Colonic mucosa (tissue), 4 donors: ENCODE results near the gene C17orf67. TPM values are rescaled to one million over a fixed set of nuclear protein-coding genes. Genes with fewer than 3 reads are reported as not detected.
A peak's percentile ranks its signal among the peaks of the same experiment; 100 is the strongest.

Experiments
- DNase-seq: peaks from one replicate; pipeline ENCODE4 v3.0.0-alpha.2; 2020
- H3K27ac ChIP-seq: fragments of 200-600 bp; one replicate; pipeline ENCODE4 v1.8.0; 2021
- H3K27me3 ChIP-seq: fragments of 200-600 bp; one replicate; pipeline ENCODE4 v1.8.0; 2021
- H3K36me3 ChIP-seq: fragments of 200-600 bp; one replicate; pipeline ENCODE4 v1.8.0; 2021
- H3K4me1 ChIP-seq: fragments of 200-600 bp; one replicate; pipeline ENCODE4 v1.8.0; 2021; ENCODE audit warnings: mild to moderate bottlenecking
- H3K4me3 ChIP-seq: fragments of 200-600 bp; one replicate; pipeline ENCODE4 v1.8.0; 2021
- H3K9ac ChIP-seq, 2 donors: one replicate each; pipeline ENCODE4 v1.7.0; 2013; ENCODE audit warnings: control low read depth in 2 of 2, low read depth in 2 of 2, low read length in 2 of 2
- H3K9me3 ChIP-seq: fragments of 200-600 bp; one replicate; pipeline ENCODE4 v1.8.0; 2021
- CTCF ChIP-seq: fragments of 200-600 bp; IDR thresholded peaks from one replicate; pipeline ENCODE4 v1.8.0; 2022; ENCODE audit warnings: antibody characterized with exemption, mild to moderate bottlenecking
- intact Hi-C: fragments of 100-400 bp; cut with DNase I; formaldehyde crosslinking; loops from one replicate; pipeline ENCODE4 v1.14.1; 2022
- total RNA-seq, 2 donors: library from RNA; stranded (reverse); fragmentation: NEBNext Ultra II Directional in 1 of 2; extraction: Animal tissue kit (Norgen Biotek cat#: 25700) in 1 of 2; gene quantifications; one replicate each; pipeline ENCODE4 v1.2.1, GENCODE V29; 2021
- donor health status: healthy.
- donor health status: DM: no; HTN: no; CAD: no.
- donor health status: DM: no; HTN: no; CAD: no.

C17orf67 gene
- total RNA-seq, 2 donors from 2014 or later = 1.4 to 1.7 TPM

- Histone ChIP-seq H3K4me3 (no peak overlapping the region), H3K27me3 (no peaks in the 10 kb centered on the region), H3K4me1 (peaks cover 4% of the 10 kb centered on the region), H3K9me3 (no peaks in the 10 kb centered on the region), H3K9ac (no peak overlapping the region), H3K27ac (no peak overlapping the region), H3K36me3 (no peaks in the 10 kb centered on the region)
- no peak for TF ChIP-seq CTCF
- no peak for DNase-seq
- intact Hi-C loops = no loop called here
Observed at GRCh38 chr17:56782338-56782737, 51.4 kb downstream of the C17orf67 start.

- H3K4me3 ChIP-seq = no peak overlapping the region
- H3K9me3 ChIP-seq = no peaks in the 10 kb centered on the region
- H3K36me3 ChIP-seq = no peaks in the 10 kb centered on the region
- no peak overlapping the region for H3K27ac ChIP-seq
- H3K9ac ChIP-seq = no peak overlapping the region
- DNase-seq = no peak
- TF ChIP-seq CTCF = no peak
- peaks cover 4% of the 10 kb centered on the region for H3K4me1 ChIP-seq
- intact Hi-C loops = no loop called here
- no peaks in the 10 kb centered on the region for H3K27me3 ChIP-seq
Observed at GRCh38 chr17:56781906-56782305, 51.8 kb downstream of the C17orf67 start.

DNA sequence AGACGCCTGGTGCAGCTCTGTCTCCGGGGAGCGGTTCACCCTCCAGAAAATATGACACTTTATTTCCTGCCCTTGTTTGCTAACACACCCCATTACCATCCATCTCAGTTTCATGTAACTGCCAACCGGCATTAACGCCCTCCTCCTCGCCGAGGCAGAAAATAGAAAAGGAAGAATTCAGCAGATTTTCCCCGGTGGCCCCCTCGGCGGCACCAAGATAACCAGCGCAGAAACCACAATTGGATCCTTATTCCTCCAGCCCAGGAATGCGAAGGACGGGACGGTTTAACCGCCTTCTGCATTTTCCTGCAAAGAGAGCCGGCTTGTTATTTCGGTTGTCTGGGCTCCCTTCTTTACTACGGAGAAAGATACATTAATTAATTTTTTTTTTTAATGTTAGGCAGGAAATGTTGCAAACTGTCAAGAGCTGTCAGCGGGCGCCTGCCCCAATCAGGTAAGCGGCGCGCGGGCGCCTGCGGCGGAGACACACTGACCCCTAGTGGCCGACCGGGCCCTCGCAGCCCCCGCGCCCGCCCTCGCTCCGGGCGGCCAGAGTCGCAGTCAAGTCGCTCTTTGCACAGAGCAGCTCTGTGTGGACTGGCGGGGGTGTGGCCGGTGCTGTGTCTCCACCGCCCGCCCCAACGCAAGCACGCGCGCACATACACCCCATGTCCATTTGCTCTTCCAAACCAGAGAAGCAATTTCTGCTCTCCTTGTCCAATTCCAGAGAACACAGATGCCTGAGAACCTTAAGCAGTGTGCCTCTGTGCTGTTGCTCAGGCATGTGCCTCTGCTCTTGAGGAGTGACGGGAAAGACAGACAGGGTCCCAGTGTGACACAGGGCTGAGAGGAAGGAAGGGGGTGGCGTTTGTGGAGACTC, 53.6 kb downstream of the C17orf67 start:
- peak overlapping the region; percentile 2 to 23 for H3K9ac ChIP-seq
- DNase-seq = peak; percentile 79
- H3K27me3 ChIP-seq = no peaks in the 10 kb centered on the region
- no peaks in the 10 kb centered on the region for H3K36me3 ChIP-seq
- H3K9me3 ChIP-seq = no peaks in the 10 kb centered on the region
- intact Hi-C loops = loop anchor here (5.0 kb wide), 1 partner anchor 188 kb away; the partner anchor contains the start of gene NOG
- peaks cover 4% of the 10 kb centered on the region for H3K4me1 ChIP-seq
- no peak overlapping the region for H3K27ac ChIP-seq
- peak; percentile 100 for TF ChIP-seq CTCF
- H3K4me3 ChIP-seq = peak overlapping the region; percentile 6

DNA sequence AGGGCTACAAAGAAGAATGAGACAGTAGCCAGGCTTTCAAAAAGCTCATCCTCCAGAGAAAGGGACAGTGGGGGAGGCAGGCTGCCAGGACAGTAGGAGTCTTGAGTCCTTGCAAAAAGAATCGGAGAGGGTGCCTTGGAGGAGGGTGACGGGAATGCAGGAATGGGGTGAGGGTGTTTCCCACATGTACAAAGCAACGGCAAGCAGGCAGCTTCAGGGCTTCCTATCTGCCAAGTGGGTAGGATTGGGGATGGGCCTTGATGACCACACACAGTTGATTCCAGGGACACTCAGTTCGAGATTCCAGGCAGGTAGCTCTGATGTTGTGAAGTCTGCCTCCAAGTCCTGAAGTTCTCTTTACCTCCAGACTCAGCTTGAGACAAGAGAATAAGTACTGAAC, 54.4 kb downstream of the C17orf67 start:
- Histone ChIP-seq H3K4me1 (peaks cover 4% of the 10 kb centered on the region), H3K9ac (no peak overlapping the region), H3K27ac (no peak overlapping the region), H3K36me3 (no peaks in the 10 kb centered on the region), H3K27me3 (no peaks in the 10 kb centered on the region), H3K9me3 (no peaks in the 10 kb centered on the region), H3K4me3 (no peak overlapping the region)
- TF ChIP-seq CTCF = no peak
- intact Hi-C loops = loop anchor here (5.0 kb wide), 1 partner anchor 187 kb away; the partner anchor contains the start of gene NOG
- DNase-seq = no peak

- Histone ChIP-seq H3K9me3 (no peaks in the 10 kb centered on the region), H3K4me1 (peaks cover 4% of the 10 kb centered on the region), H3K9ac (no peak overlapping the region), H3K4me3 (no peak overlapping the region), H3K36me3 (no peaks in the 10 kb centered on the region), H3K27me3 (no peaks in the 10 kb centered on the region), H3K27ac (no peak overlapping the region)
- no peak for TF ChIP-seq CTCF
- DNase-seq = no peak
- intact Hi-C loops = loop anchor here (5.0 kb wide), 1 partner anchor 187 kb away; the partner anchor contains the start of gene NOG
Observed at GRCh38 chr17:56778898-56779297, 54.8 kb downstream of the C17orf67 start.
